GM12878 (cell line): Measurements from ENCODE around the gene CISD2. TPM values are rescaled to one million over a fixed set of nuclear protein-coding genes. Genes with fewer than 3 reads are reported as not detected.

ENCODE experiments used
- BRCA1 ChIP-seq: IDR thresholded peaks from 2 replicates; pipeline ENCODE4 v1.6.1; 2011; ENCODE audit warnings: low read depth, low read length, improper control_type of control experiment
- ESRRA ChIP-seq: IDR thresholded peaks from 2 replicates; pipeline ENCODE4 v1.6.1; 2012; ENCODE audit warnings: mild to moderate bottlenecking, low read length, improper control_type of control experiment
- ETV6 ChIP-seq, 2 experiments: fragments of 450-650 bp in 1 of 2; IDR thresholded peaks in 1 of 2; conservative IDR thresholded peaks in 1 of 2; 2 replicates each; pipeline ENCODE4 v1.6.1; 2014; ENCODE audit warnings: antibody characterized with exemption in 1 of 2, borderline replicate concordance in 1 of 2, low read depth in 1 of 2, mild to moderate bottlenecking in 1 of 2, moderate library complexity in 1 of 2
- EZH2 ChIP-seq: IDR thresholded peaks from 2 replicates; pipeline ENCODE4 v1.6.1; 2012; ENCODE audit warnings: low read depth, mild to moderate bottlenecking, control low read depth, inconsistent platforms, low read length, borderline replicate concordance; ENCODE audit not compliant: control insufficient read depth
- FOXM1 ChIP-seq: IDR thresholded peaks from 2 replicates; pipeline ENCODE4 v1.6.1; 2012; ENCODE audit warnings: low read depth, mild to moderate bottlenecking, inconsistent platforms, low read length, moderate library complexity
- HDGF ChIP-seq: fragments of 450-650 bp; IDR thresholded peaks from 2 replicates; pipeline ENCODE4 v1.6.1; 2016; ENCODE audit warnings: antibody characterized with exemption
- MTA3 ChIP-seq: IDR thresholded peaks from 2 replicates; pipeline ENCODE4 v1.6.1; 2012; ENCODE audit warnings: low read length, inconsistent platforms, borderline replicate concordance
- STAT3 ChIP-seq: IDR thresholded peaks from 2 replicates; pipeline ENCODE4 v1.6.1; 2011; ENCODE audit warnings: low read depth, low read length, improper control_type of control experiment
- ZSCAN29 ChIP-seq: fragments of 450-650 bp; IDR thresholded peaks from 2 replicates; pipeline ENCODE4 v1.6.1; 2017; ENCODE audit warnings: mild to moderate bottlenecking, moderate library complexity
- polyA plus RNA-seq, 11 experiments: library from polyadenylated mRNA; depleted of rRNA in 4 of 11; unstranded in 6 of 11; stranded (reverse) in 5 of 11; fragments of >200 nt; fragmentation: Nextera tagmentation in 4 of 11; fragmentation: Illumina TruSeq in 1 of 11; extraction: Ambion mirVana in 4 of 11; extraction: Trizol in 1 of 11; gene quantifications; 1 replicate in 1 of 11; 2 replicates in 10 of 11; pipeline versions ENCODE4 v1.2.1 to v1.2.3, GENCODE V29; 2011 to 2016; ENCODE audit warnings: inconsistent platforms in 2 of 11, missing spikeins in 2 of 11, low read depth in 1 of 11
- total RNA-seq, 4 experiments: library from RNA; depleted of rRNA in 3 of 4; stranded (reverse); fragments of >200 nt in 3 of 4; fragmentation: Illumina TruSeq in 1 of 4; extraction: Trizol in 1 of 4; gene quantifications; 2 replicates each; pipeline versions ENCODE4 v1.2.1 to v1.2.3, GENCODE V29; 2013 to 2021
- TF ChIP-seq, protein P1 (sequence below): fragments of 150-350 bp; IDR thresholded peaks from 2 replicates; pipeline ENCODE4 v1.6.1; 2014; ENCODE audit warnings: mild to moderate bottlenecking, low read depth, low read length
- TF ChIP-seq, protein P2 (sequence below): IDR thresholded peaks from 2 replicates; pipeline ENCODE4 v1.6.1; 2012; ENCODE audit warnings: low read depth, low read length, improper control_type of control experiment
- TF ChIP-seq, protein P3 (sequence below): IDR thresholded peaks from 2 replicates; pipeline ENCODE4 v1.6.1; 2012; ENCODE audit warnings: low read length, inconsistent platforms

CISD2 gene
- total and polyA plus RNA-seq, 10 of the 15 experiments (the other 5 are each of a cell fraction or from before 2014, with no cell fraction given) = 29.5 to 132 (median 38.9) TPM

- TF ChIP-seq, protein P1, sequence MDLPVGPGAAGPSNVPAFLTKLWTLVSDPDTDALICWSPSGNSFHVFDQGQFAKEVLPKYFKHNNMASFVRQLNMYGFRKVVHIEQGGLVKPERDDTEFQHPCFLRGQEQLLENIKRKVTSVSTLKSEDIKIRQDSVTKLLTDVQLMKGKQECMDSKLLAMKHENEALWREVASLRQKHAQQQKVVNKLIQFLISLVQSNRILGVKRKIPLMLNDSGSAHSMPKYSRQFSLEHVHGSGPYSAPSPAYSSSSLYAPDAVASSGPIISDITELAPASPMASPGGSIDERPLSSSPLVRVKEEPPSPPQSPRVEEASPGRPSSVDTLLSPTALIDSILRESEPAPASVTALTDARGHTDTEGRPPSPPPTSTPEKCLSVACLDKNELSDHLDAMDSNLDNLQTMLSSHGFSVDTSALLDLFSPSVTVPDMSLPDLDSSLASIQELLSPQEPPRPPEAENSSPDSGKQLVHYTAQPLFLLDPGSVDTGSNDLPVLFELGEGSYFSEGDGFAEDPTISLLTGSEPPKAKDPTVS = no peak
- TF ChIP-seq MTA3 (no peak), EZH2 (no peak), FOXM1 (no peak), STAT3 (no peak), ZSCAN29 (no peak), BRCA1 (no peak), HDGF (no peak), ETV6 (conservative IDR thresholded peaks at IDR 0.05 in 1 of 2, IDR thresholded peaks at IDR 0.05 in 1 of 2; ENCODE audit: borderline replicate concordance in 1 of 2, low read depth in 1 of 2) (no peak), ESRRA (no peak)
- TF ChIP-seq, protein P2, sequence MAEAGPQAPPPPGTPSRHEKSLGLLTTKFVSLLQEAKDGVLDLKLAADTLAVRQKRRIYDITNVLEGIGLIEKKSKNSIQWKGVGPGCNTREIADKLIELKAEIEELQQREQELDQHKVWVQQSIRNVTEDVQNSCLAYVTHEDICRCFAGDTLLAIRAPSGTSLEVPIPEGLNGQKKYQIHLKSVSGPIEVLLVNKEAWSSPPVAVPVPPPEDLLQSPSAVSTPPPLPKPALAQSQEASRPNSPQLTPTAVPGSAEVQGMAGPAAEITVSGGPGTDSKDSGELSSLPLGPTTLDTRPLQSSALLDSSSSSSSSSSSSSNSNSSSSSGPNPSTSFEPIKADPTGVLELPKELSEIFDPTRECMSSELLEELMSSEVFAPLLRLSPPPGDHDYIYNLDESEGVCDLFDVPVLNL = no peak
- TF ChIP-seq, protein P3, sequence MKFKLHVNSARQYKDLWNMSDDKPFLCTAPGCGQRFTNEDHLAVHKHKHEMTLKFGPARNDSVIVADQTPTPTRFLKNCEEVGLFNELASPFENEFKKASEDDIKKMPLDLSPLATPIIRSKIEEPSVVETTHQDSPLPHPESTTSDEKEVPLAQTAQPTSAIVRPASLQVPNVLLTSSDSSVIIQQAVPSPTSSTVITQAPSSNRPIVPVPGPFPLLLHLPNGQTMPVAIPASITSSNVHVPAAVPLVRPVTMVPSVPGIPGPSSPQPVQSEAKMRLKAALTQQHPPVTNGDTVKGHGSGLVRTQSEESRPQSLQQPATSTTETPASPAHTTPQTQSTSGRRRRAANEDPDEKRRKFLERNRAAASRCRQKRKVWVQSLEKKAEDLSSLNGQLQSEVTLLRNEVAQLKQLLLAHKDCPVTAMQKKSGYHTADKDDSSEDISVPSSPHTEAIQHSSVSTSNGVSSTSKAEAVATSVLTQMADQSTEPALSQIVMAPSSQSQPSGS = no peak
Measured at GRCh38 chr4:102867278-102868152, 1.3 kb upstream of the CISD2 start (continued).
